Effector memory CD4-positive, alpha-beta T cell (primary cell): ENCODE data around the gene PLA2G4E.

ENCODE experiments used
- DNase-seq, 3 donors: peaks; one replicate each; pipeline ENCODE4 v3.0.0-alpha.2; 2020
- H3K27ac ChIP-seq: 2 replicates; pipeline ENCODE4 v1.7.0; 2013; ENCODE audit warnings: mild to moderate bottlenecking, low read length, moderate library complexity; ENCODE audit not compliant: insufficient read depth, poor library complexity, severe bottlenecking
- H3K27me3 ChIP-seq: replicated peaks from 2 replicates; pipeline ENCODE4 v1.7.0; 2013; ENCODE audit warnings: mild to moderate bottlenecking, low read length; ENCODE audit not compliant: insufficient read depth, control insufficient read depth, poor library complexity, severe bottlenecking
- H3K36me3 ChIP-seq: 2 replicates; pipeline ENCODE4 v1.7.0; 2013; ENCODE audit warnings: mild to moderate bottlenecking, low read length, moderate library complexity; ENCODE audit not compliant: control insufficient read depth, insufficient read depth
- H3K4me1 ChIP-seq: 2 replicates; pipeline ENCODE4 v1.7.0; 2013; ENCODE audit warnings: low read length, mild to moderate bottlenecking; ENCODE audit not compliant: control insufficient read depth, insufficient read depth, poor library complexity, severe bottlenecking
- H3K4me3 ChIP-seq: 2 replicates; pipeline ENCODE4 v1.7.0; 2013; ENCODE audit warnings: low read length, low read depth, mild to moderate bottlenecking; ENCODE audit not compliant: insufficient read depth, poor library complexity, severe bottlenecking
- H3K9me3 ChIP-seq: 2 replicates; pipeline ENCODE4 v1.7.0; 2013; ENCODE audit warnings: mild to moderate bottlenecking, low read length, moderate library complexity; ENCODE audit not compliant: control insufficient read depth

Gene PLA2G4E

GRCh38 chr15:41948490-41948889 lies 72.4 kb downstream of the PLA2G4E start:
- DNase-seq, result no peak
- H3K9me3 ChIP-seq, result no peaks in the 10 kb centered on the region
- H3K27me3 ChIP-seq, result no peaks in the 10 kb centered on the region
- H3K27ac ChIP-seq, result no peak overlapping the region
- H3K4me3 ChIP-seq, result no peak overlapping the region
- H3K36me3 ChIP-seq, result peaks cover 34% of the 10 kb centered on the region
- no peaks in the 10 kb centered on the region for H3K4me1 ChIP-seq

DNA sequence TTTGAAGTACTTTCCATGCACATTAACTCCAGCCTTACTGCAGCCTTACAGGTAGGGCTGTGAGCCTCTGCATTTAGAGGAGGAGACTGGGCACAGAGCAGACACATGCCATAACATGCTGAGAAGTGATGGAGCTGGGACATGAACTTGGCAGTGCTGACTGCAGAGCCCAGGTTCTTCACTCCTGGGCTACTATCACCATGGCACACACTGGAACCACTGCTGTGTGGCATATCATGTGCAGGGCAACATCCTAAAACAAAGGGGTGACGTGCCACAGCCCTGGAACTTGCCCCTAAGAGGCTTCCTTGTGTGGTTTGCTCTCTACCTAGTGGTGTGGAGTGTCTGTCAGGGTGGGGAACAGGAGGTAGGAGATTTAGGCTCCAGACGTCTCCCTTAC lies 73.9 kb downstream of the PLA2G4E start:
- no peaks in the 10 kb centered on the region for H3K4me1 ChIP-seq
- H3K9me3 ChIP-seq, result no peaks in the 10 kb centered on the region
- no peak overlapping the region for H3K4me3 ChIP-seq
- DNase-seq, result no peak
- H3K27ac ChIP-seq, result no peak overlapping the region
- no peaks in the 10 kb centered on the region for H3K27me3 ChIP-seq
- H3K36me3 ChIP-seq, result peaks cover 31% of the 10 kb centered on the region

- DNase-seq, result no peak
- H3K27me3 ChIP-seq, result no peaks in the 10 kb centered on the region
- no peaks in the 10 kb centered on the region for H3K9me3 ChIP-seq
- no peak overlapping the region for H3K27ac ChIP-seq
- no peak overlapping the region for H3K4me3 ChIP-seq
- peaks cover 4% of the 10 kb centered on the region for H3K4me1 ChIP-seq
- peaks cover 36% of the 10 kb centered on the region for H3K36me3 ChIP-seq
These were observed 75.1 kb downstream of the PLA2G4E start for GRCh38 chr15:41945731-41946130.

DNA sequence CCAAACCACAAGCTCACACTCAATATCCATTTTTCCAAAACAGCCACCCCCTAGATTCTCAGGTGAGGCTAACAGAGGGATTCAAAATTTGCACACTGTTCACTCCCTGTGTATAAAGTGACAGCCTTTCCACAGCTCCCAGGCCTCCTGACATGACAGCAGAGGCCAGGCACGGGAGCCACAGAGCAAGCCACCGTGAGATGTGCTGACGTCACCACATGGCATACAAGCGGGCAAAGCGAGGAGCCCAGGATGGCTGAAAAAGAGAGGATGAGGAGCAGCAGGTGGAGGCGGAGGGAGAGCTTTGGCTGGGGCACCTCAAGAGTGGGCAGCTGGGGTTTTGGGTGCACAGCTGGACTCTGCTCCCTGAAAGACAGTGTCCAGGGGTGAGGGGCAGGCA lies 75.6 kb downstream of the PLA2G4E start:
- Histone ChIP-seq H3K36me3 (peaks cover 33% of the 10 kb centered on the region), H3K27me3 (no peaks in the 10 kb centered on the region), H3K9me3 (no peaks in the 10 kb centered on the region), H3K27ac (no peak overlapping the region), H3K4me1 (peaks cover 9% of the 10 kb centered on the region), H3K4me3 (no peak overlapping the region)
- no peak for DNase-seq

- no peak for DNase-seq
- no peak overlapping the region for H3K27ac ChIP-seq
These were observed 76.4 kb downstream of the PLA2G4E start for GRCh38 chr15:41944313-41944940.

DNA sequence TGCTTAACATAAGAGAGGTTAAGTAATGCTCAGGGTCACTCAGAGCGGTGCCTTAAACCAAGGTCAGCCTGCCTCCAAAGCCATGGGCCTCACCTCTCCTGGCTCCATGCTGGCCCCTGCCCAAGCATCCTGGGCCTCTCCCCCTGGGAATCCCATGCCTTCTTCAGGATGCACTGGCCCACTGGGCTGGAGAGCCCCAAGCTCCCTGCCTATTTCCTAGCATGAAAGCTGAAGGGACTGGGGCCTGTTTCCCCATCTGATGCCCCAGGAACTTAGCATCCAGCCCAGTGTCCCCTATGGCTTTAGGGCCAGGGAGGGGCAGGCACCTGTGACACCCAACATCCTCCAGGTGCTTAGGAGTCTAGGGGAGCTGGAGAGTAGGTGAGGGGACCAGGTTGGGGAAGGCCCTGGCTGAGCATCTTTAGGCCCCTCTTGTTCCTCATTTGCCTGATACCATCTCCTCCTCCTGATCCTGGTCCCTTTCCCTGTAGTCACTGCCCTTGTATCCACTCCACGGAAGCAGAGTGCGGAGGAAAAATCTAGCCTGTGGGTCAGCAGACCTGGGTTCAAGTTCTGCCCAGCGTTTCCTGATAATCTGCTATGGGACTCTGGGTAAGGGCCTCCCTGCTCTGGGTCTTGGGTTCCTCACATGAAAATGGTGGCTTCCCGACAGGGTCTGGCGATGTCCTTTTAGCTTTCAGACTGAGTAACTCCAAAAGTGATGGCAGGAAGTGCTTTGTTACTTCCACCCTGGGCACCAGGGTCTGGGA lies 77.1 kb downstream of the PLA2G4E start:
- no peak overlapping the region for H3K27ac ChIP-seq
- H3K4me1 ChIP-seq, result peaks cover 9% of the 10 kb centered on the region
- no peaks in the 10 kb centered on the region for H3K27me3 ChIP-seq
- H3K4me3 ChIP-seq, result no peak overlapping the region
- peaks cover 27% of the 10 kb centered on the region for H3K36me3 ChIP-seq
- H3K9me3 ChIP-seq, result no peaks in the 10 kb centered on the region
- no peak for DNase-seq

More at GRCh38 chr15:41944313-41944940, 76.4 kb downstream of the PLA2G4E start:
- H3K4me1 ChIP-seq, result peaks cover 9% of the 10 kb centered on the region
- H3K36me3 ChIP-seq, result peaks cover 27% of the 10 kb centered on the region
- H3K9me3 ChIP-seq, result no peaks in the 10 kb centered on the region
- H3K4me3 ChIP-seq, result no peak overlapping the region
- H3K27me3 ChIP-seq, result no peaks in the 10 kb centered on the region

GRCh38 chr15:41942886-41943285 lies 78.0 kb downstream of the PLA2G4E start:
- Histone ChIP-seq H3K27ac (peak overlapping the region; percentile 5), H3K4me1 (peaks cover 16% of the 10 kb centered on the region)
- no peak for DNase-seq

DNA sequence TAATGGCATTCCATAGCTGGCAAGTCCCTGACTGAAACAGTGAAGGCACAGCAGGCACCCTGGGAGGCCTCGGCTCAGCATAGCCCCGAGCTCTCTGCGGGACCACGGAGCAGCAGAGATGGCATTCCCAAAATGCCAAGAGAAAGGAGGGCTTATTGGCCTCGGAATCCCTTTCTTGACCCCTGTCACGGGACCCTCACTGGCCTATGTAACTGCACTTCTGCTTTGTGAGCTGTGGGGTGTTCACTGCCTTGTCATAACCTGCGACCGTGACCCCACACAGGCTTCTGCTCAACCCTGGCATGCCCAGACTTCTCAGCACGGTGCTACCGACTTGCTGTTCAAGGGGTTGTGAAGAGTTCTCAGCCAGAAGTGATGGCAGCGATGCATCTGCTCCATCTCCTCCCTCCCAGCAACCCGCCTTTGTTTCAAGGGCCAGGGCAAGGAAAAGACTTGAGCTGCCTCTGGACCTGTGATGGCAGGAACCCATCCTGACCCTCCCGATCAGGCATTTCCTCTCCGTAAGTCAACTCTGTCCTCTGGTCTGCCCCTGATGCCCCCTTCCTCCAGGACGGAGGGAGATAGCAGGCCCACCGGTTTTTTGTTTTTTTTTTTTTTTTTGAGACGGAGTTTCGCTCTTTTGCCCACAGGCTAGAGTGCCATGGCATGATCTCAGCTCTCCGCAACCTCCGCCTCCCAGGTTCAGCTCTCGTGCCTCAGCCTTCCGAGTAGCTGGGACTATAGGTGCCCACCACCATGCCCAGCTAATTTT lies 79.0 kb downstream of the PLA2G4E start:
- Histone ChIP-seq H3K36me3 (peaks cover 27% of the 10 kb centered on the region), H3K27ac (no peak overlapping the region), H3K9me3 (no peaks in the 10 kb centered on the region), H3K4me1 (peaks cover 27% of the 10 kb centered on the region), H3K27me3 (no peaks in the 10 kb centered on the region), H3K4me3 (no peak overlapping the region)
- no peak for DNase-seq

More at GRCh38 chr15:41942886-41943285, 78.0 kb downstream of the PLA2G4E start:
- H3K27me3 ChIP-seq, result no peaks in the 10 kb centered on the region
- H3K4me3 ChIP-seq, result no peak overlapping the region
- H3K9me3 ChIP-seq, result no peaks in the 10 kb centered on the region
- peaks cover 27% of the 10 kb centered on the region for H3K36me3 ChIP-seq

GRCh38 chr15:41940441-41940857 lies 80.4 kb downstream of the PLA2G4E start:
- Histone ChIP-seq H3K36me3 (peaks cover 19% of the 10 kb centered on the region), H3K27ac (peak overlapping the region; percentile 52), H3K9me3 (no peaks in the 10 kb centered on the region), H3K4me1 (peaks cover 39% of the 10 kb centered on the region), H3K27me3 (no peaks in the 10 kb centered on the region), H3K4me3 (no peak overlapping the region)
- DNase-seq, result peak in 2 of 3 donors; percentile 22 to 46

- no peak overlapping the region for H3K4me3 ChIP-seq
- H3K9me3 ChIP-seq, result no peaks in the 10 kb centered on the region
- no peak for DNase-seq
- H3K27ac ChIP-seq, result peak overlapping the region; percentile 52
- H3K27me3 ChIP-seq, result no peaks in the 10 kb centered on the region
- H3K4me1 ChIP-seq, result peaks cover 44% of the 10 kb centered on the region
- peaks cover 16% of the 10 kb centered on the region for H3K36me3 ChIP-seq
These were observed 80.9 kb downstream of the PLA2G4E start for GRCh38 chr15:41939986-41940385.
